HG03025 (cell line): ENCODE data around the gene NR6A1.
"Not testable (repeated sequence)": the region's sequence is repeated elsewhere in the genome, so short reads cannot be mapped to it uniquely, and the experiment has no call there.

Source experiments
- ATAC-seq: cut with Tn5 transposase; IDR thresholded peaks from one replicate; pipeline ENCODE4 v1.9.1; 2021; ENCODE audit warnings: mild to moderate bottlenecking, moderate library complexity; ENCODE audit not compliant: unreplicated experiment, low FRiP score

Gene NR6A1

DNA sequence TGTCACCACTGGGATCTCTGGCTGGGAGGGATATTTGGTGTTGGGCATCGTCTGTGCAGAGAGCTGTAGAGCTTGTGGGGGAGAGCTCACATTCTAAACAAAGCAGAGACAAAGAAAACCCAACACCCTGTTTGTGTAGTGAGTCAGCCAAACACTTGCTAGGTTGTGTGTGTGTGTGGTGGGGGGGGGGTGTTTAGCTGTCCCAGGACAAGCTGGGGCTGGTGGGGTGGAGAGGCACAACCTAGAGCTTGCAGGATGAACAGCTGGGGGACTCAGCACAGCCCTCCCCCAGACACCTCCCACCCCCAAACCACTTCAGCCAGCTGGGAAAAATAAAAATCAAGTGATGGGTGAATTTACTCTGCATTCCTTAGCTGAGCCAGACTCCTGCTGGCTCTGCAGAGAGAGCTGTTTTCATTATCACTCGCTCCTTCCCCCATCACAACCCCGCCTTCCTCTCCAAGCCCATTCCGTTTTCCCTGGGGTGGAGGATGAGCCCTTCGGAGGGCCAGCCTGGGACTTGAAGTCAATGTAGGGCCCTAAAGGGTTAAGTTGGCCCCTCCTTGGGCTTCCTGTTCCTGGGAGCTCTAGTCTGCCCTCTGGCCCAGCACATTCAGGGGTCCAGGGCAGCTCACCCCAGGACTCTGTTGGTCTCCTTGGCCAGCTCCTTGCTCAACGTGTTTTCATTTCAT lies 8.4 kb upstream of the NR6A1 start:
- ATAC-seq = no peak

DNA sequence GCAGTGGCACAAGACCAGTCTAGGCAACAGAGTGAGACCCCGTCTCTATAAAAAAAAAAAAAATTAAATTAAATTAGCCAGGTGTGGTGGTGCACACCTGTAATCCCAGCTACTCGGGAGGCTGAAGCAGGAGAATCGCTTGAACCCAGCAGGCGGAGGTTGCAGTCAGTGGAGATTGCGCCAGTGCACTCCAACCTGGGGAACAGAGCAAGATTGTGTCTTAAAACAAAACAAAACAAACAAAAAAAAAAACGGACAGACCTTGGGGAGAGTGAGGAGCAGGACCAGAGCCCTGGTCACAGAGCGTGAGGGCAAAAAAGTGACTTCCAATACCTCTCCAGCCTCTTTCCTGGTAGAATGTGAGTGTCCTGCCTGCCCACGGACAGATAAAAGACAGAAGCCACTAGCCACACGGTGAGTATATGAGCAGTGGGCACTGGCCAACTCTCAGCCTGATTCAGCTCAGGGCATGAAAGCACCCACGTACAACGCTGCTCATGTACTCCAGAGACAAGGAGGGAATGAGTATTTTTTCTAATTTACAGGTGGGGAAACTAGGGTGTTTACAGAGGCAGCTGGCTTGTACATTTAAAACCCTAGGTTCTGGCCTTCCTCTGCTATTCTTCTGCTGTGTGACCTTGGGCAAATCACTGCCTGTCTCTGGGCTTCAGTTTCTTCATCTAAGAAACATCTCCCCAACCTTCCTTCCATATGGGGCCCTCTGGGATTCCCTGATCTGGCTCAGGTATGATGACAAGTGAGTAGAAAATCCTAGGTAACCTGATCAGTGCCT lies 7.7 kb upstream of the NR6A1 start:
- no peak for ATAC-seq

- ATAC-seq = no peak
Observed at GRCh38 chr9:124776954-124777648, 6.0 kb upstream of the NR6A1 start, which contains the start of gene OLFML2A. OLFML2A (plus strand) TSS chr9:124777133; CDS start chr9:124777271, 138 bp downstream.

- no peak for ATAC-seq
Observed at GRCh38 chr9:124776618-124776953, 5.5 kb upstream of the NR6A1 start.

- ATAC-seq = no peak
Observed at GRCh38 chr9:124774129-124774978, 3.2 kb upstream of the NR6A1 start.

- ATAC-seq = no peak
Observed at GRCh38 chr9:124773473-124774128, 2.5 kb upstream of the NR6A1 start.

GRCh38 chr9:124772877-124773276 lies 1.8 kb upstream of the NR6A1 start:
- ATAC-seq = not testable (repeated sequence)

GRCh38 chr9:124771867-124772679 lies 962 bp upstream of the NR6A1 start:
- no peak for ATAC-seq

DNA sequence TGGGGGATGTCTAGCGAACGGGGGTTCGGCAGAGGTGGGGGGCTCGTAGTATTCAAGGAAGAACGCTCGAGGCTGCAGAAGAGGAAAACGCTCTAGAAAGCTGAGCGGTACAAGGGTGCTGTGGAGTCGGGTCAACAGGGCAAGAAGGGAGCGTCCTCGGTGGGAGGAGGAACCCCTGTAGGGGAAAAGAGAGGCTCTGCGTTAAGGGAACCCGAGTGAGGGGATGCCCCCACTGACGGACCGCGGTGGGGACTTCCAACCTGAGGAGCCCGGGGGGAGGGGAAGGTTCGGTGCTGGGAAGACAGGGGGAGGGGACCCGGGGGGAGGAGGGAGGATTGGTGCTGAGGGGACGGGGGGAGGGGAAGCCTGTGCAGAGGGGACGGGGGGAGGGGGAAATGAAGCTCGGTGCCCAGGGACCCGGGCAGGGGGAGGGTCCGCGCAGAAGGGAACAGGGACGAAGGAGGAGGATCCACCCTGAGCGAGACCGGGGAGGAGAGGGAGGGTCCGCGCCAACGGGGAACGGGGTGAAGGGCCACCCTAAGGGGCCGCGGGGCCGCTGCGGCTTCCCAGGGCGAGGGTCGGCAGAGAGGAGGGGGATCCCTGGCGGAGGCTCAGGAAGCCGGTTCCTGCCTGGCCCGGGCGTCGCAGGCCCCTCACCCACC lies 621 bp downstream of the NR6A1 start:
- ATAC-seq = peak; percentile 3

- ATAC-seq = no peak
Observed at GRCh38 chr9:124769549-124770358, 1.4 kb downstream of the NR6A1 start.

- no peak for ATAC-seq
Observed at GRCh38 chr9:124768750-124769548, 2.2 kb downstream of the NR6A1 start.

- ATAC-seq = no peak
Observed at GRCh38 chr9:124768334-124768733, 2.8 kb downstream of the NR6A1 start.

GRCh38 chr9:124767821-124768220 lies 3.3 kb downstream of the NR6A1 start:
- ATAC-seq = no peak

GRCh38 chr9:124766815-124767554 lies 4.1 kb downstream of the NR6A1 start:
- no peak for ATAC-seq

GRCh38 chr9:124766326-124766725 lies 4.8 kb downstream of the NR6A1 start:
- no peak for ATAC-seq

DNA sequence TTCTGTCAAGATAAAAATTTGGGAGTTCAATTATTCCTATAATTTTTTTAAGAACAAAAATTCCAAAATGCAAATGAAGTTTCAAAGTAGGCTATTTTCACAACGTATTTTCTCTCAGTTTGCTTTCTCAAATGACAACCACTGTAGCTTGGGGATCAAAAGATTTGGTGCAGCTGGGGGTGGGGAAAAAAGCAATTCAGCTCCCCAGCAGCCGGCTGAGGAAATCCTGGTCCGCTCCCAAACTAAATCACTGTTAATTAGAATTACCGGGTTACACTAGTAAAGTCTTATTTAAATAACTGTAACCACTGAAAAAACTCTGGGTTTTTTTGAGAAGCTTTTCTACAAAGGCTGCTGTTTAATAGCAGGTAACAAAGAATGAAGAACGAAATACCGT lies 5.7 kb downstream of the NR6A1 start:
- ATAC-seq = no peak
